Thymus (tissue), 11 donors: Measurements from ENCODE around the gene ZNF689. TPM values are rescaled to one million over a fixed set of nuclear protein-coding genes. Genes with fewer than 3 reads are reported as not detected.
"Not testable (repeated sequence)": the region's sequence is repeated elsewhere in the genome, so short reads cannot be mapped to it uniquely, and the experiment has no call there.

Source experiments
- DNase-seq, 9 donors: peaks; one replicate each; pipeline ENCODE4 v3.0.0-alpha.2; 2013; ENCODE audit warnings: low spot score in 9 of 9, low read depth in 6 of 9, missing footprints in 1 of 9
- H3K27ac ChIP-seq, 2 donors: one replicate each; pipeline ENCODE4 v1.5.1; 2013; ENCODE audit warnings: control low read depth in 1 of 2, low read depth in 1 of 2, low read length in 1 of 2, mild to moderate bottlenecking in 1 of 2, moderate library complexity in 1 of 2
- H3K27me3 ChIP-seq, 2 donors: one replicate each; pipeline ENCODE4 v1.5.1; 2013; ENCODE audit warnings: low read length in 1 of 2; ENCODE audit not compliant: control insufficient read depth in 2 of 2, insufficient read depth in 1 of 2
- H3K36me3 ChIP-seq, 2 donors: one replicate each; pipeline ENCODE4 v1.5.1; 2013; ENCODE audit warnings: low read length in 1 of 2, mild to moderate bottlenecking in 1 of 2, moderate library complexity in 1 of 2; ENCODE audit not compliant: control insufficient read depth in 2 of 2, insufficient read depth in 2 of 2
- H3K4me1 ChIP-seq, 2 donors: one replicate each; pipeline ENCODE4 v1.5.1; 2013; ENCODE audit warnings: low read length in 2 of 2; ENCODE audit not compliant: control insufficient read depth in 2 of 2, insufficient read depth in 2 of 2
- H3K4me3 ChIP-seq, 2 donors: one replicate each; pipeline ENCODE4 v1.5.1; 2013; ENCODE audit warnings: low read length in 2 of 2, control low read depth in 1 of 2, mild to moderate bottlenecking in 1 of 2
- H3K9me3 ChIP-seq, 2 donors: one replicate each; pipeline ENCODE4 v1.5.1; 2013; ENCODE audit warnings: low read length in 1 of 2, mild to moderate bottlenecking in 1 of 2; ENCODE audit not compliant: control insufficient read depth in 2 of 2, insufficient read depth in 1 of 2
- WGBS: extraction: QIAGEN DNeasy Blood & Tissue Kit; methylation state at CpG from one replicate; pipeline ENCODE4 v1.1.7; 2013; 5-methylcytosine and 5-hydroxymethylcytosine counted together
- polyA plus RNA-seq: library from polyadenylated mRNA; stranded (reverse); fragments of 200-250 nt; gene quantifications from one replicate; pipeline ENCODE4 v1.2.3, GENCODE V29; 2013
- total RNA-seq: library from RNA; stranded (reverse); fragments of 120-200 nt; gene quantifications from one replicate; pipeline ENCODE4 v1.2.4, GENCODE V29; 2013
- donor health status: healthy.

The ZNF689 gene
- total and polyA plus RNA-seq, 2 donors: 4.3 to 7.3 TPM

DNA sequence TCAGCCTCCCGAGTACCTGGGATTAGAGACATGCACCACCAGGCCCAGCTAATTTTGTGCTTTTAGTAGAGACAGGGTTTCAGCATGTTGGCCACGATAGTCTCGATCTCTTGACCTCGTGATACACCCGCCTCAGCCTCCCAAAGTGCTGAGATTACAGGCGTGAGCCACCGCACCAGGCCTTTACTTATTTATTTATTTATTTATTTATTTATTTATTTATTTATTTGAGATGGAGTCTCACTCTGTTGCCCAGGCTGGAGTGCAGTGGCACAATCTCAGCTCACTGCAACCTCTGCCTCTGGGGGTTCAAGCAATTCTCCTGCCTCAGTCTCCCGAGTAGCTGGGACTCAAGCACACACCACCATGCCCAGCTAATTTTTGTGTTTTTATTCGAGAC, 19.3 kb downstream of the ZNF689 start:
- H3K36me3 ChIP-seq: peaks cover 5 to 19% of the 10 kb centered on the region in 2 donors
- H3K9me3 ChIP-seq, DNase-seq, H3K27ac ChIP-seq, H3K27me3 ChIP-seq, H3K4me1 ChIP-seq, H3K4me3 ChIP-seq: not testable (repeated sequence)
- WGBS: 99% methylated on average over 9 of the region's 9 CpGs

DNA sequence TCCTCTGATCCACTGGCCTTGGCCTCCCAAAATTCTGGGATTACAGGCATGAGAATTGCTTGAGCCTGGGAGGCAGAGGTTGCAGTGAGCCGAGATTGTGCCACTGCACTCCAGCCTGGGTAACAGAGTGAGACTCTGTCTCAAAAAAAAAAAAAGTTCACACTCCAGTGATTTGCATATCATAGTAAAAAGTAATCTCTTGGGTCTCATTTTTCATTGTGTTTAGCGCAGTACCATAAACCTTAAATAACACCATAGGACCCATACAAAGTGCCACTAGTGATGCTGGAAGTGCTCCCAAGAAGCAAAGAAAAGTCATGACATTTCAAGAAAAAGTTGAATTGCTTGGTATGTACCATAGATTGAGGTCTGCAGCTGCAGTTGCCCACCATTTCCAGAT, 20.6 kb downstream of the ZNF689 start:
- Histone ChIP-seq H3K4me1 (peaks cover 2 to 16% of the 10 kb centered on the region in 2 donors), H3K36me3 (peaks cover 5 to 15% of the 10 kb centered on the region in 2 donors)
- H3K27me3 ChIP-seq, H3K27ac ChIP-seq, H3K4me3 ChIP-seq, H3K9me3 ChIP-seq, DNase-seq: not testable (repeated sequence)
- 98% methylated on average over 2 of the region's 2 CpGs for WGBS

DNA sequence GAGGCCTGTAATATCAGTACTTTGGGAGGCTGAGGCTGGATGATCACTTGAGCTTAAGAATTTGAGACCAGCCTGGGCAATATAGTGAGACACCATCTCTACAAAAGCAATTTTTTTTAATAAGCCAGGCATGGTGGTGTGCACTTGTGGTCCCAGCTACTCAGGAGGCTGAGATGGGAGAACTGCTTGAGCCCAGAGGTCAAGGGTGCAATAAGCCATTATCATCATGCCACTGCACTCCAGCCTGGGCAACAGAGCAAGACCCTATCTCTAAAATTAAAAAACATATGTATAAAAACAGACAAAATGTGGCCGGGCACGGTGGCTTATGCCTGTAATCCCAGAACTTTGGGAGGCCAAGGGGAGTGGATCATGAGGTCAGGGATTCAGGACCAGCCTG, 21.5 kb downstream of the ZNF689 start:
- Histone ChIP-seq H3K36me3 (peaks cover 3 to 16% of the 10 kb centered on the region in 2 donors), H3K27ac (no peak overlapping the region), H3K4me1 (peaks cover 2 to 18% of the 10 kb centered on the region in 2 donors), H3K27me3 (no peaks in the 10 kb centered on the region), H3K9me3 (peaks cover 0 to 4% of the 10 kb centered on the region in 2 donors), H3K4me3 (no peak overlapping the region)
- WGBS: 97% methylated on average over 2 of the region's 2 CpGs
- DNase-seq: no peak

DNA sequence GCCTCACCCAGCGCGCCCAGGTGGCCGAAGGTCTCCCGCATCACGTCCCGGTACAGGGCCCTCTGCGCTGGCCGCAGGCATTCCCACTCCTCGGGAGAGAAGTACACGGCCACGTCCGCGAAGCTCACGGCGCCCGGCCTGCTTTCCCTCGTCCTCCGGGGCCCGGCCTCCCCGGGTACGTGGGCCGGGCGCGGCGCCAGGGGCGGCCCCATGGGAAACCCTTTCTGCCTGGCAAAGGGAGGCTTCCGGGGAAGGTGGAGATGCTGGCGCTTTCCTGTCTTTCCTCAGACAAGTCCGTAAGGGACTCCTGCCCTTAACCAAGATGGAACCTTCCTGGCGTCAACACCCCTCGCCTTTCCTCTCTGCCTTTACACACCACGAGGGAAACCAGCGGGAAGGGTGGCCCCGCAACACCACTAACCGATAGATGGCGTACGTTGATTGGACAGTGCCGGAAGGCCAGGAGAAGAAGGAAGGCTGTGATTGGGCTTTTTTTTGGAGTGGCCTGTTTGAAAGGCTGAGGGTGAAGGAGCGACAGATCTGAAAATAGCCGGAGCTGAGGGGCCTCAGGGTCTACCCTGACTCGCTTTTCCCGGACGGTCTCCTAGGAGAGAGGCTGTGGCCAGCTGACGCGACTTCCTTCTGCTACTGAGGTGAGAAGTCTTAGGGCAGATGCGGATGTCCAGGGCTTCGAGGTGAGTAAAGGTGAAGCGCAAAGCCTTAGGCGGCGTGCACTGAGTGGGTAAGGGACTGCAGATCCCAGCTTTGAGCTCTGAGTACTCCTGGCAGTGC, 24.6 kb downstream of the ZNF689 start, which contains the start of gene ZNF785:
TSS of gene ZNF785 (minus strand) at position 298 of the 792 bp plus-strand sequence. CDS start at position 212, 86 bp downstream.
- under 1% methylated on average over 50 of the region's 50 CpGs for WGBS
- H3K4me1 ChIP-seq: peaks cover 2 to 18% of the 10 kb centered on the region in 2 donors

DNA sequence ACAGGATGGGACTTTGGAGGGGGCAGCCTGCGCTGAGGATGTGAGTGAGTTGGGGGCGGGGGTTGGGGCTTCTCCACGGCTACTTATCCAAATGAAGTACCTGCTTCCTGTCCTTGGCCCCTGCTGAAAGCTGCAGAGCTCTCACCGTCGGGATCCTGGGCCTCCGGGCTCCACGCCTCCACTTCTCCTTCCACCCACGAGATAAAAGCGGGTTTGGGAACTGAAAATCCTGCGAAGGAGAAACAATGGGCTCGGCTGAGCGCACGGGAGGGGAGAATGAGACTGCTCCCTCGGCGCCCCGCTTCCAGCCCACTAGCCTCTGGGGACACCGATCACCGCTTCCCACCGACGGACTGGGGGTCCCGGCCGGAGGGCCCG, 25.2 kb downstream of the ZNF689 start:
- Histone ChIP-seq H3K27ac (peak overlapping the region; percentile 58 to 78), H3K27me3 (no peaks in the 10 kb centered on the region), H3K4me3 (peak overlapping the region; percentile 67 to 72), H3K36me3 (peaks cover 23 to 34% of the 10 kb centered on the region in 2 donors), H3K9me3 (peaks cover 0 to 7% of the 10 kb centered on the region in 2 donors), H3K4me1 (peaks cover 2 to 18% of the 10 kb centered on the region in 2 donors)
- WGBS: 2% methylated on average over 23 of the region's 23 CpGs
- DNase-seq: peak in 1 of 9 donors; percentile 33

More for the DNA sequence above, 24.6 kb downstream of the ZNF689 start, which contains the start of gene ZNF785:
- Histone ChIP-seq H3K4me3 (peak within 1 kb of the TSS; percentile 67 to 72), H3K27me3 (no peaks in the 10 kb centered on the region), H3K36me3 (peaks cover 23 to 34% of the 10 kb centered on the region in 2 donors), H3K27ac (peak within 1 kb of the TSS; percentile 58 to 78), H3K9me3 (peaks cover 0 to 7% of the 10 kb centered on the region in 2 donors)
- peak; percentile 87 to 99 (median 94) for DNase-seq

DNA sequence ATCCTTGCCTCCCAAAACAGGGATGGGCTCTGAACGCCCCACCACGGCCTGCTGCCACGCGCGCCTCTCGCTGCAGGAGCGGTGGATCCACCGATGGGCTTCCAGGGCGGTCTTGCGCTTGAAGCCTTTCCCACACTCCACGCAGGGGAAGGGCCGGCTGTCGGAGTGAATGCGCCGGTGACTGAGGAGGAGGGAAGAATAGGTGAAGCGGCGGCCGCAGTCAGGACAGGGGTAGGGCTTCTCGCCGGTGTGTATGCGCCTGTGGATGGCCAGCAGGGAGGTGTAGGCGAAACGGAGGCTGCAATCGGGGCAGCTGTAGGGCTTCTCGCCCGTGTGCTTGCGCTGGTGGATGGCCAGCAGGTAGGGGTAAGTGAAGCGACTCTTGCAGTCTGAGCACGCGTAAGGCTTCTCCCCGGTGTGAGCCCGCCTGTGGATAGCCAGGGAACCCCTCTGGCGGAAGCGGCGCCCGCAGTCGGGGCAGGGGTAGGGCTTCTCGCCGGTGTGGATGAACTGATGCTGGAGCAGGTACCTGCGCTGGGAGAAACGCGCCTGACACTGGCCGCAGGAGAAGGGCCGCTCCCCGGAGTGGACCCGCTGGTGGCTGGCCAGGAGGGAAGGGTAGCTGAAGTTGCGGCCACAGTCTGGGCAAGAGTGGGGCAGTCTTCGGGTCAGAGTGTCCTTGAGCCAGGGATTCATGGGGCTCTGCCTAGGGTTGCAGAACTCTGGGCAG, 27.4 kb downstream of the ZNF689 start:
- no peak for DNase-seq
- peaks cover 0 to 7% of the 10 kb centered on the region in 2 donors for H3K9me3 ChIP-seq
- H3K4me1 ChIP-seq: peaks cover 2 to 18% of the 10 kb centered on the region in 2 donors
- no peak overlapping the region for H3K4me3 ChIP-seq
- H3K36me3 ChIP-seq: peaks cover 28 to 46% of the 10 kb centered on the region in 2 donors
- H3K27me3 ChIP-seq: no peaks in the 10 kb centered on the region
- no peak overlapping the region for H3K27ac ChIP-seq
- 98% methylated on average over 48 of the region's 48 CpGs for WGBS

DNA sequence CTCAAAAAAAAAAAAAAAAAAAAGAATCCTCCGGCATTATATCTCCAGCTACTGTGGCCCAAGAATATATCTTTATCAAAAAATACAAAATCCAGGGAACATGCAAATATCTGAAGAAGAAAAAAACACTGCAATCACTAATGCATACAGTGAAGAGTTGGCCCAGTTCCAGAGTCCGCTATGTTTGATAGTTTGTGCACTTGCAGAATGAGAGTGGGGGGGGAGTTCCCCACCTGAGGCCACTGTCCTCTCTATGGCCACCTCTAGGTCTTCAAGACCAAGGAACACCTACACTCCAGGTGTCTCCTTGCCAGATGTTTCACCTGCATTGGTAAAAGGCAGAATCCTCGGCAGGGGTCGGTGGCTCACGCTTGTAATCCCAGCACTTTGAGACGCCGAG, 28.7 kb downstream of the ZNF689 start:
- H3K36me3 ChIP-seq: peaks cover 28 to 38% of the 10 kb centered on the region in 2 donors
- H3K27me3 ChIP-seq: no peaks in the 10 kb centered on the region
- H3K27ac ChIP-seq: no peak overlapping the region
- DNase-seq: no peak
- H3K4me3 ChIP-seq: no peak overlapping the region
- peaks cover 0 to 7% of the 10 kb centered on the region in 2 donors for H3K9me3 ChIP-seq
- H3K4me1 ChIP-seq: peaks cover 0 to 14% of the 10 kb centered on the region in 2 donors
- WGBS: 98% methylated on average over 7 of the region's 7 CpGs

DNA sequence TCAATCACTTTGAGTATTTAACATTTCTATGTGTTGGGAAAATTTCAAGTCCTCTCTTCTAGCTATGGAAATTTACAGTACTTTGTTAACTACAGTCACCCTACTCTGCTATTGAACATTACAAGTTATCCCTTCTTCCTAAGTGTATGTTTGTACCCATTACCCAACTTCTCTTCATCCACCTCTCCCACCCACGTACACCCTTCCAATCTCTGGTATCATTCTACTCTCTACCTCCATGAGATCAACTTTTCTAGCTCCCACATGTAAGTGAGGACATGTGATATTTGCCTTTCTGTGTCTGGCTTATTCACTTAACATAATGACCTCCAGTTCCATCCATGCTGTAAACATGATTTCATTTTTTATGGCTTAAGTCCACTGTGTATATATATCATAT, 35.5 kb downstream of the ZNF689 start:
- WGBS: 98% methylated on average over 1 of the region's 1 CpG
- Histone ChIP-seq H3K4me3 (no peak overlapping the region), H3K27me3 (no peaks in the 10 kb centered on the region), H3K4me1 (peaks cover 16 to 30% of the 10 kb centered on the region in 2 donors), H3K27ac (no peak overlapping the region), H3K36me3 (peaks cover 9 to 19% of the 10 kb centered on the region in 2 donors), H3K9me3 (no peaks in the 10 kb centered on the region)
- DNase-seq: no peak
